Tibial artery (tissue), 4 donors: Measurements from ENCODE around the gene CAPN15.

Experiments
- DNase-seq, 2 donors: peaks; one replicate each; pipeline ENCODE4 v3.0.0-alpha.2; 2019
- H3K27ac ChIP-seq, 2 donors: fragments of 200-600 bp; sonication (generic) in 1 of 2; 1 replicate in 1 of 2; 2 replicates in 1 of 2; pipeline ENCODE4 v1.5.1; 2018 to 2019; ENCODE audit warnings: mild to moderate bottlenecking in 1 of 2
- H3K27me3 ChIP-seq, 2 donors: fragments of 200-600 bp; sonication (generic) in 1 of 2; one replicate each; pipeline versions ENCODE4 v1.5.1 to v1.6.0; 2016 to 2019
- H3K36me3 ChIP-seq, 3 donors: fragments of 200-600 bp; sonication (generic) in 2 of 3; one replicate each; pipeline ENCODE4 v1.5.1; 2016 to 2019; ENCODE audit warnings: mild to moderate bottlenecking in 2 of 3
- H3K4me1 ChIP-seq, 4 donors: fragments of 200-600 bp; sonication (generic) in 2 of 4; 1 replicate in 3 of 4; 2 replicates in 1 of 4; pipeline ENCODE4 v1.5.1; 2016 to 2019
- H3K4me3 ChIP-seq, 2 donors: fragments of 200-600 bp; sonication (generic) in 1 of 2; 1 replicate in 1 of 2; 2 replicates in 1 of 2; pipeline ENCODE4 v1.5.1; 2018 to 2019; ENCODE audit warnings: mild to moderate bottlenecking in 2 of 2
- H3K9me3 ChIP-seq, 3 donors: fragments of 200-600 bp; sonication (generic) in 1 of 3; one replicate each; pipeline ENCODE4 v1.5.1; 2016 to 2019
- CTCF ChIP-seq, 2 experiments: fragments of 200-600 bp in 1 of 2; fragments of 450-650 bp in 1 of 2; IDR thresholded peaks; one replicate each; pipeline ENCODE4 v1.5.1; 2017 to 2019; ENCODE audit warnings: antibody characterized with exemption in 2 of 2, mild to moderate bottlenecking in 1 of 2, moderate library complexity in 1 of 2
- intact Hi-C: fragments of 100-400 bp; cut with DNase I; formaldehyde crosslinking; loops from one replicate; pipeline ENCODE4 v1.15.0; 2023; ENCODE audit warnings: low total_unique reads

CAPN15 gene

GRCh38 chr16:553601-554296, 26.2 kb downstream of the CAPN15 start:
- H3K9me3 ChIP-seq: no peaks in the 10 kb centered on the region
- H3K27ac ChIP-seq: no peak overlapping the region
- H3K27me3 ChIP-seq: peaks cover 0 to 21% of the 10 kb centered on the region in 2 donors
- H3K4me3 ChIP-seq: no peak overlapping the region
- peaks cover 13 to 50% (median 38%) of the 10 kb centered on the region in 3 donors for H3K36me3 ChIP-seq
- no peaks in the 10 kb centered on the region for H3K4me1 ChIP-seq
- no peak for DNase-seq
- TF ChIP-seq CTCF (IDR thresholded peaks at IDR 0.05): no peak
- intact Hi-C loops: no loop called here

- intact Hi-C loops: no loop called here
- Histone ChIP-seq H3K36me3 (peaks cover 13 to 45% (median 33%) of the 10 kb centered on the region in 3 donors), H3K9me3 (no peaks in the 10 kb centered on the region), H3K27me3 (peaks cover 0 to 26% of the 10 kb centered on the region in 2 donors), H3K4me3 (no peak overlapping the region), H3K27ac (no peak overlapping the region), H3K4me1 (peaks cover 0 to 2% (median 0%) of the 10 kb centered on the region in 4 donors)
- TF ChIP-seq CTCF (IDR thresholded peaks at IDR 0.05): no peak
- no peak for DNase-seq
Measured at GRCh38 chr16:554297-554621, 26.7 kb downstream of the CAPN15 start.

GRCh38 chr16:554640-555365, 27.3 kb downstream of the CAPN15 start:
- Histone ChIP-seq H3K4me3 (peak overlapping the region in 1 of 2 donors; percentile 4), H3K4me1 (peaks cover 0 to 7% (median 4%) of the 10 kb centered on the region in 4 donors), H3K36me3 (peaks cover 13 to 40% (median 27%) of the 10 kb centered on the region in 3 donors), H3K27ac (no peak overlapping the region), H3K9me3 (no peaks in the 10 kb centered on the region), H3K27me3 (peaks cover 0 to 31% of the 10 kb centered on the region in 2 donors)
- no peak for DNase-seq
- no peak for TF ChIP-seq CTCF (IDR thresholded peaks at IDR 0.05)
- intact Hi-C loops: no loop called here

- no peak for DNase-seq
- no peak for TF ChIP-seq CTCF (IDR thresholded peaks at IDR 0.05)
- no peaks in the 10 kb centered on the region for H3K9me3 ChIP-seq
- H3K27ac ChIP-seq: no peak overlapping the region
- peaks cover 13 to 33% (median 25%) of the 10 kb centered on the region in 3 donors for H3K36me3 ChIP-seq
- peaks cover 0 to 16% (median 9%) of the 10 kb centered on the region in 4 donors for H3K4me1 ChIP-seq
- no peak overlapping the region for H3K4me3 ChIP-seq
- peaks cover 0 to 40% of the 10 kb centered on the region in 2 donors for H3K27me3 ChIP-seq
- intact Hi-C loops: no loop called here
Measured at GRCh38 chr16:555528-556473, 28.3 kb downstream of the CAPN15 start.

GRCh38 chr16:556474-557173, 29.1 kb downstream of the CAPN15 start:
- TF ChIP-seq CTCF (IDR thresholded peaks at IDR 0.05): no peak
- H3K27me3 ChIP-seq: peaks cover 0 to 48% of the 10 kb centered on the region in 2 donors
- H3K9me3 ChIP-seq: no peaks in the 10 kb centered on the region
- no peak for DNase-seq
- H3K4me3 ChIP-seq: no peak overlapping the region
- intact Hi-C loops: no loop called here
- H3K4me1 ChIP-seq: peaks cover 0 to 18% (median 9%) of the 10 kb centered on the region in 4 donors
- H3K27ac ChIP-seq: no peak overlapping the region
- H3K36me3 ChIP-seq: peaks cover 8 to 26% (median 20%) of the 10 kb centered on the region in 3 donors
